K562 (cell line): ENCODE measurements around the gene MPZL1. TPM values are rescaled to one million over a fixed set of nuclear protein-coding genes. Genes with fewer than 3 reads are reported as not detected.

Experiments used
- CXXC5 ChIP-seq: fragments of 250-450 bp; sonication (Bioruptor Pico); IDR thresholded peaks from 2 replicates; pipeline ENCODE4 v1.8.0; 2022; ENCODE audit warnings: inconsistent platforms, mild to moderate bottlenecking, moderate library complexity
- E2F5 ChIP-seq: sonication (generic); formaldehyde crosslinking; IDR thresholded peaks from 2 replicates; pipeline ENCODE4 v1.8.0; 2022; ENCODE audit warnings: mild to moderate bottlenecking, missing genetic modification reagents
- E4F1 ChIP-seq: fragments of 250-450 bp; sonication (Bioruptor Pico); IDR thresholded peaks from 2 replicates; pipeline ENCODE4 v1.5.0; 2021; ENCODE audit warnings: mild to moderate bottlenecking, borderline replicate concordance
- ELF2 ChIP-seq: fragments of 250-450 bp; sonication (Bioruptor Pico); IDR thresholded peaks from 2 replicates; pipeline ENCODE4 v1.5.0; 2021; ENCODE audit warnings: mild to moderate bottlenecking
- EZH2 ChIP-seq: IDR thresholded peaks from 2 replicates; pipeline ENCODE4 v1.6.1; 2012; ENCODE audit warnings: low read depth, mild to moderate bottlenecking, inconsistent platforms, low read length, borderline replicate concordance
- HDAC1 ChIP-seq, 2 experiments: fragments of 450-650 bp; IDR thresholded peaks; 2 replicates each; pipeline ENCODE4 v1.6.1; 2016 to 2017; ENCODE audit warnings: inconsistent platforms in 1 of 2, mild to moderate bottlenecking in 1 of 2, moderate library complexity in 1 of 2
- HDAC3 ChIP-seq: fragments of 450-650 bp; IDR thresholded peaks from 2 replicates; pipeline ENCODE4 v1.6.1; 2018; ENCODE audit warnings: borderline replicate concordance, mild to moderate bottlenecking, moderate library complexity; ENCODE audit not compliant: partially characterized antibody
- HDAC8 ChIP-seq: fragments of 450-650 bp; IDR thresholded peaks from 2 replicates; pipeline ENCODE4 v1.6.1; 2016; ENCODE audit warnings: mild to moderate bottlenecking, missing genetic modification characterization, moderate library complexity, missing compliant biosample characterization
- IRF1 ChIP-seq: sonication (generic); formaldehyde crosslinking; IDR thresholded peaks from 2 replicates; pipeline ENCODE4 v1.8.0; 2022; ENCODE audit warnings: missing genetic modification reagents, mild to moderate bottlenecking, borderline replicate concordance
- LARP7 ChIP-seq: fragments of 450-650 bp; IDR thresholded peaks from 2 replicates; pipeline ENCODE4 v1.6.1; 2016
- MAZ ChIP-seq, 2 experiments: fragments of 450-650 bp in 1 of 2; sonication (generic) in 1 of 2; formaldehyde crosslinking; IDR thresholded peaks in 1 of 2; conservative IDR thresholded peaks in 1 of 2; 2 replicates each; pipeline versions ENCODE4 v1.4.0 to v1.5.0; 2020; ENCODE audit warnings: mild to moderate bottlenecking in 1 of 2, missing genetic modification reagents in 1 of 2
- NCOA4 ChIP-seq: fragments of 450-650 bp; IDR thresholded peaks from 2 replicates; pipeline ENCODE4 v1.6.1; 2018; ENCODE audit warnings: mild to moderate bottlenecking; ENCODE audit not compliant: partially characterized antibody
- OTX1 ChIP-seq: fragments of 450-650 bp; formaldehyde crosslinking; IDR thresholded peaks from 2 replicates; pipeline ENCODE4 v1.4.0; 2022; ENCODE audit warnings: mild to moderate bottlenecking
- SAP30 ChIP-seq: fragments of 200-600 bp; sonication (generic); IDR thresholded peaks from 2 replicates; pipeline ENCODE4 v1.6.1; 2012; ENCODE audit warnings: borderline replicate concordance, low read depth, mild to moderate bottlenecking, moderate library complexity, low read length, control low read depth, inconsistent platforms; ENCODE audit not compliant: insufficient read depth, poor library complexity, severe bottlenecking
- SMAD3 ChIP-seq: fragments of 450-650 bp; formaldehyde crosslinking; conservative IDR thresholded peaks from 2 replicates; pipeline ENCODE4 v1.4.0; 2020; ENCODE audit warnings: mild to moderate bottlenecking
- XRCC3 ChIP-seq: fragments of 450-650 bp; IDR thresholded peaks from 2 replicates; pipeline ENCODE4 v1.6.1; 2017; ENCODE audit warnings: mild to moderate bottlenecking, moderate library complexity
- ZBTB1 ChIP-seq: sonication (generic); formaldehyde crosslinking; IDR thresholded peaks from 2 replicates; pipeline ENCODE4 v1.8.1; 2023; ENCODE audit warnings: missing genetic modification reagents, low read depth, mild to moderate bottlenecking, borderline replicate concordance
- ZNF224 ChIP-seq: sonication (generic); formaldehyde crosslinking; IDR thresholded peaks from 2 replicates; pipeline ENCODE4 v1.8.0; 2022; ENCODE audit warnings: mild to moderate bottlenecking, missing genetic modification reagents
- ZNF316 ChIP-seq: fragments of 450-650 bp; IDR thresholded peaks from 2 replicates; pipeline ENCODE4 v1.6.1; 2016
- ZNF592 ChIP-seq: fragments of 450-650 bp; IDR thresholded peaks from 2 replicates; pipeline ENCODE4 v1.6.1; 2017; ENCODE audit warnings: antibody characterized with exemption, mild to moderate bottlenecking
- ZNF644 ChIP-seq: fragments of 200-800 bp; sonication (Bioruptor generic); IDR thresholded peaks from 2 replicates; pipeline ENCODE4 v1.6.1; 2016; ENCODE audit warnings: low read depth, missing genetic modification characterization, missing compliant biosample characterization
- polyA plus RNA-seq, 8 experiments: library from polyadenylated mRNA; depleted of rRNA in 4 of 8; stranded (reverse) in 5 of 8; unstranded in 3 of 8; fragments of >200 nt; fragmentation: Nextera tagmentation in 2 of 8; fragmentation: Illumina TruSeq in 1 of 8; extraction: Ambion mirVana in 2 of 8; extraction: Trizol in 1 of 8; gene quantifications; 2 replicates each; pipeline versions ENCODE4 v1.2.1 to v1.2.3, GENCODE V29; 2011 to 2014; ENCODE audit warnings: inconsistent platforms in 1 of 8, missing spikeins in 1 of 8
- total RNA-seq, 7 experiments: library from RNA; depleted of rRNA in 6 of 7; stranded (reverse); fragments of >200 nt in 6 of 7; fragmentation: Illumina TruSeq in 2 of 7; extraction: Trizol in 2 of 7; gene quantifications; 2 replicates each; pipeline versions ENCODE4 v1.2.1 to v1.2.3, GENCODE V29; 2011 to 2021; ENCODE audit warnings: low replicate concordance in 1 of 7

MPZL1 gene
- total and polyA plus RNA-seq, 9 of the 15 experiments (the other 6 are each of a cell fraction or from before 2014, with no cell fraction given): 14.5 to 153 (median 66.5) TPM

GRCh38 chr1:167826127-167826526 lies 104.3 kb downstream of the MPZL1 start (continued):
- peak; percentile 39; the same call in 1 of the 2 replicates for TF ChIP-seq ZNF644
- peak; percentile 62; the same call in 1 of the 2 replicates for TF ChIP-seq SMAD3 (CRISPR knock-in tag)
- 0 out of 2 replicates have a peak, but pooled peaks have one; percentile 8 for TF ChIP-seq E4F1 (CRISPR knock-in tag)
- TF ChIP-seq ZBTB1 (CRISPR knock-in tag): no peak
- peak; percentile 47 for TF ChIP-seq ZNF592
- no peak for TF ChIP-seq LARP7
- no peak for TF ChIP-seq ELF2 (CRISPR knock-in tag)
- no peak for TF ChIP-seq NCOA4
- peak; percentile 77; the same call in 1 of the 2 replicates for TF ChIP-seq HDAC8 (tag)
- no peak for TF ChIP-seq E2F5
- TF ChIP-seq HDAC3: no peak
- TF ChIP-seq IRF1 (CRISPR knock-in tag): no peak
- TF ChIP-seq SAP30: no peak
- TF ChIP-seq HDAC1 (IDR thresholded peaks at IDR 0.05): no peak
- TF ChIP-seq XRCC3: no peak
- no peak for TF ChIP-seq ZNF316
- peak; percentile 50 for TF ChIP-seq CXXC5 (CRISPR knock-in tag)
- peak in 1 of 2 experiments; percentile 35; a peak in 1 of 4 replicates for TF ChIP-seq MAZ (CRISPR knock-in tag; conservative IDR thresholded peaks at IDR 0.05 in 1 of 2, IDR thresholded peaks at IDR 0.05 in 1 of 2)
- TF ChIP-seq OTX1: peak; percentile 25; the same call in 1 of the 2 replicates
- TF ChIP-seq ZNF224 (CRISPR knock-in tag): no peak
- TF ChIP-seq EZH2: no peak
